B cell (primary cell): ENCODE results near the gene LTC4S. TPM values are rescaled to one million over a fixed set of nuclear protein-coding genes. Genes with fewer than 3 reads are reported as not detected.
A peak's percentile ranks its signal among the peaks of the same experiment; 100 is the strongest.

Source experiments
- ATAC-seq: fragments of 200-7000 bp; cut with Tn5 transposase; one replicate; pipeline ENCODE4 v1.10.0; 2021; ENCODE audit warnings: low read depth, mild to moderate bottlenecking, moderate number of reproducible peaks, moderate library complexity
- CTCF ChIA-PET: fragments of 350-600 bp; sonication (Branson Sonifier 250); formaldehyde crosslinking; loops from one replicate; lab custom pipeline; 2021; ENCODE audit warnings: antibody characterized with exemption, inconsistent platforms; lab: Charles Lee
- POLR2A ChIA-PET: fragments of 350-600 bp; sonication (Branson Sonifier 250); formaldehyde crosslinking; loops from one replicate; lab custom pipeline; 2021; ENCODE audit warnings: antibody characterized with exemption; lab: Charles Lee
- DNase-seq: peaks from one replicate; pipeline ENCODE4 v3.0.0; 2013
- H2AFZ ChIP-seq: 2 replicates; pipeline ENCODE4 v1.6.1; 2012; ENCODE audit warnings: mild to moderate bottlenecking, low read depth, low read length; ENCODE audit not compliant: insufficient read depth, poor library complexity, severe bottlenecking
- H3K27ac ChIP-seq, 2 donors: 1 replicate in 1 of 2; 2 replicates in 1 of 2; pipeline ENCODE4 v1.5.1; 2012 to 2013; ENCODE audit warnings: low read length in 2 of 2, mild to moderate bottlenecking in 2 of 2, moderate library complexity in 1 of 2
- H3K27me3 ChIP-seq, 4 experiments: fragments of 200-600 bp in 1 of 4; sonication (generic) in 1 of 4; replicated peaks in 1 of 4; 1 replicate in 2 of 4; 2 replicates in 2 of 4; pipeline versions ENCODE4 v1.6.1 to v1.7.0; 2013 to 2016; ENCODE audit warnings: low read length in 3 of 4, mild to moderate bottlenecking in 2 of 4, mixed read lengths in 1 of 4, moderate library complexity in 1 of 4; ENCODE audit not compliant: insufficient read depth in 4 of 4, control insufficient read depth in 3 of 4; ENCODE audit errors: control extremely low read depth in 1 of 4
- H3K36me3 ChIP-seq, 2 experiments: replicated peaks in 1 of 2; 1 replicate in 1 of 2; 2 replicates in 1 of 2; pipeline versions ENCODE4 v1.6.1 to v1.7.1; 2013; ENCODE audit warnings: low read length in 1 of 2; ENCODE audit not compliant: insufficient read depth in 2 of 2, control insufficient read depth in 1 of 2; ENCODE audit errors: control extremely low read depth in 1 of 2, extremely low read depth in 1 of 2
- H3K4me1 ChIP-seq, 2 donors: fragments of 200-600 bp in 1 of 2; sonication (generic) in 1 of 2; 1 replicate in 1 of 2; 2 replicates in 1 of 2; pipeline versions ENCODE4 v1.5.1 to v1.6.1; 2013 to 2017; ENCODE audit warnings: low read length in 2 of 2; ENCODE audit not compliant: control insufficient read depth in 2 of 2, insufficient read depth in 2 of 2
- H3K4me2 ChIP-seq: replicated peaks from 2 replicates; pipeline ENCODE3; 2012; ENCODE audit warnings: mild to moderate bottlenecking, low read depth, low read length; ENCODE audit not compliant: poor library complexity, severe bottlenecking
- H3K4me3 ChIP-seq, 5 experiments: fragments of 200-600 bp in 1 of 5; sonication (generic) in 1 of 5; 1 replicate in 3 of 5; 2 replicates in 2 of 5; pipeline versions ENCODE4 v1.5.1 to v1.7.0; 2011 to 2016; ENCODE audit warnings: low read length in 4 of 5, mild to moderate bottlenecking in 4 of 5, low read depth in 2 of 5, control low read depth in 1 of 5, moderate library complexity in 1 of 5; ENCODE audit not compliant: insufficient read depth in 1 of 5; ENCODE audit errors: control extremely low read depth in 1 of 5, extremely low read depth in 1 of 5
- H3K79me2 ChIP-seq: fragments of 200-600 bp; sonication (generic); one replicate; pipeline ENCODE4 v1.6.0; 2016; ENCODE audit warnings: low read length; ENCODE audit not compliant: control insufficient read depth, insufficient read depth
- H3K9ac ChIP-seq: fragments of 200-600 bp; sonication (generic); 2 replicates; pipeline ENCODE4 v1.6.1; 2017; ENCODE audit warnings: mild to moderate bottlenecking, low read length, moderate library complexity
- H3K9me3 ChIP-seq, 3 donors: one replicate each; pipeline versions ENCODE4 v1.6.1 to v1.7.1; 2013; ENCODE audit warnings: low read length in 2 of 3; ENCODE audit not compliant: control insufficient read depth in 2 of 3, insufficient read depth in 1 of 3; ENCODE audit errors: control extremely low read depth in 1 of 3
- H4K20me1 ChIP-seq: 2 replicates; pipeline ENCODE4 v1.6.0; 2012; ENCODE audit warnings: mild to moderate bottlenecking, low read length; ENCODE audit not compliant: insufficient read depth, control insufficient read depth, poor library complexity, severe bottlenecking
- H3K27ac Mint-ChIP-seq: one replicate; pipeline ENCODE4 v1.8.0; 2021; ENCODE audit warnings: mixed read lengths
- H3K27me3 Mint-ChIP-seq: one replicate; pipeline ENCODE4 v1.8.0; 2021; ENCODE audit warnings: mixed read lengths
- H3K4me1 Mint-ChIP-seq: one replicate; pipeline ENCODE4 v1.8.0; 2021; ENCODE audit warnings: mixed read lengths
- H3K4me3 Mint-ChIP-seq: one replicate; pipeline ENCODE4 v1.8.0; 2021; ENCODE audit warnings: mixed read lengths
- H3K9me3 Mint-ChIP-seq: one replicate; pipeline ENCODE4 v1.8.0; 2022; ENCODE audit warnings: mixed read lengths; ENCODE audit not compliant: insufficient read depth
- CTCF ChIP-seq: fragments of 200-600 bp; IDR thresholded peaks from one replicate; pipeline ENCODE4 v1.8.0; 2022; ENCODE audit warnings: antibody characterized with exemption, mild to moderate bottlenecking
- EZH2 ChIP-seq: IDR thresholded peaks from 2 replicates; pipeline ENCODE4 v1.6.1; 2012; ENCODE audit warnings: borderline replicate concordance, low read depth, mild to moderate bottlenecking, moderate library complexity, low read length; ENCODE audit not compliant: insufficient read depth, poor library complexity, severe bottlenecking
- WGBS: methylation state at CpG from one replicate; pipeline ENCODE4 v1.1.5; 2013; ENCODE audit warnings: missing lambda C conversion rate; ENCODE audit not compliant: insufficient coverage; 5-methylcytosine and 5-hydroxymethylcytosine counted together
- intact Hi-C: fragments of 100-400 bp; cut with micrococcal nuclease; formaldehyde crosslinking; loops from one replicate; pipeline ENCODE4 v1.10.0; 2022
- polyA plus RNA-seq: library from polyadenylated mRNA; depleted of rRNA; stranded (reverse); fragments of >200 nt; gene quantifications from 2 replicates; pipeline ENCODE4 v1.2.3, GENCODE V29; 2012
- total RNA-seq, 2 donors: library from RNA; stranded (reverse); fragments of 120-200 nt in 1 of 2; gene quantifications; 1 replicate in 1 of 2; 2 replicates in 1 of 2; pipeline versions ENCODE4 v1.2.3 to v1.2.4, GENCODE V29; 2013 to 2022

The LTC4S gene
- total and polyA plus RNA-seq, 2 donors (not counting 1 experiment from before 2014, with no cell fraction given) = 0.40 to 3.8 TPM

GRCh38 chr5:179820483-179821297 lies 26.9 kb downstream of the LTC4S start, which contains the start of gene SQSTM1:
TSS of gene SQSTM1 (plus strand) at chr5:179820905. CDS start at chr5:179820937, 32 bp downstream.
- Histone ChIP-seq H3K4me1 (peaks cover 40 to 52% of the 10 kb centered on the region in 2 donors), H3K79me2 (peaks cover 62% of the 10 kb centered on the region), H3K4me3 (peak within 1 kb of the TSS; percentile 22 to 94 (median 81)), H3K9me3 (peaks cover 0 to 3% (median 0%) of the 10 kb centered on the region in 3 donors), H3K27me3 (peaks cover 0 to 6% (median 0%) of the 10 kb centered on the region in 4 experiments), H2AFZ (peak within 1 kb of the TSS; percentile 66), H3K4me2 (peak within 1 kb of the TSS; percentile 98), H3K27ac (peak within 1 kb of the TSS; percentile 91 to 98), H3K36me3 (peaks cover 2 to 28% of the 10 kb centered on the region in 2 experiments), H4K20me1 (peaks cover 50% of the 10 kb centered on the region), H3K9ac (peak within 1 kb of the TSS; percentile 98)
- Mint-ChIP-seq H3K4me1 (peaks cover 57% of the 10 kb centered on the region), H3K9me3 (no peaks in the 10 kb centered on the region), H3K4me3 (peak within 1 kb of the TSS; percentile 98), H3K27me3 (no peaks in the 10 kb centered on the region), H3K27ac (peak within 1 kb of the TSS; percentile 98)
- WGBS = under 1% methylated on average over 81 of the region's 81 CpGs
- peak; percentile 93 for DNase-seq
- POLR2A ChIA-PET = interaction anchor here (0.5 to 3.4 kb wide), 10 partner anchors 8 to 212 kb away, joined by 3 to 44 read pairs (median 7); partner anchors contain the start of genes HNRNPH1, MAML1, MGAT4B and MRNIP
- intact Hi-C loops = loop anchor here (1.0 kb wide), 3 partner anchors 9 to 122 kb away; partner anchors contain the start of genes CANX and MRNIP
- CTCF ChIA-PET = interaction anchor here (0.9 to 2.5 kb wide), 8 partner anchors 12 to 154 kb away, joined by 3 to 24 read pairs (median 3); partner anchors contain the start of gene MGAT4B
- ATAC-seq = peak; percentile 54
- no peak for TF ChIP-seq EZH2
- TF ChIP-seq CTCF = no peak
